Stimulated activated CD8-positive, alpha-beta memory T cell treated with anti-CD3 and anti-CD28 coated beads, Interleukin-7, amount 100 ng/mL, for 48 hours (primary cell): ENCODE results near the gene TBPL2.
A peak's percentile ranks its signal among the peaks of the same experiment; 100 is the strongest.
"Not testable (repeated sequence)": the region's sequence is repeated elsewhere in the genome, so short reads cannot be mapped to it uniquely, and the experiment has no call there.

Experiments used
- DNase-seq, 2 donors: peaks; one replicate each; pipeline ENCODE4 v3.0.0-alpha.2; 2020; ENCODE audit warnings: low read depth in 1 of 2; ENCODE audit errors: extremely low read depth in 1 of 2

Gene TBPL2

GRCh38 chr14:55446127-55446736 lies 5.8 kb upstream of the TBPL2 start:
- DNase-seq = peak in 1 of 2 donors; percentile 43

- DNase-seq = no peak
Measured at GRCh38 chr14:55441286-55441685, 870 bp upstream of the TBPL2 start.

GRCh38 chr14:55438066-55438683 lies 2.2 kb downstream of the TBPL2 start:
- DNase-seq = no peak

- DNase-seq = no peak
Measured at GRCh38 chr14:55436931-55437330, 3.5 kb downstream of the TBPL2 start.

- DNase-seq = no peak
Measured at GRCh38 chr14:55436519-55436918, 3.9 kb downstream of the TBPL2 start.

GRCh38 chr14:55434805-55435174 lies 5.6 kb downstream of the TBPL2 start:
- DNase-seq = no peak

- DNase-seq = no peak
Measured at GRCh38 chr14:55433880-55434804, 6.3 kb downstream of the TBPL2 start.

- DNase-seq = no peak
Measured at GRCh38 chr14:55432628-55433027, 7.8 kb downstream of the TBPL2 start.

GRCh38 chr14:55430024-55430690 lies 10.3 kb downstream of the TBPL2 start:
- no peak for DNase-seq

- DNase-seq = no peak
Measured at GRCh38 chr14:55427439-55427838, 13.0 kb downstream of the TBPL2 start.

GRCh38 chr14:55426891-55427290 lies 13.5 kb downstream of the TBPL2 start:
- DNase-seq = no peak

- DNase-seq = no peak
Measured at GRCh38 chr14:55425091-55425490, 15.3 kb downstream of the TBPL2 start.

- DNase-seq = no peak
Measured at GRCh38 chr14:55423969-55424368, 16.4 kb downstream of the TBPL2 start.

GRCh38 chr14:55422338-55422737 lies 18.1 kb downstream of the TBPL2 start:
- not testable (repeated sequence) for DNase-seq

- no peak for DNase-seq
Measured at GRCh38 chr14:55419663-55420062, 20.8 kb downstream of the TBPL2 start.

GRCh38 chr14:55418411-55418810 lies 22.0 kb downstream of the TBPL2 start:
- DNase-seq = no peak

GRCh38 chr14:55417955-55418354 lies 22.5 kb downstream of the TBPL2 start:
- no peak for DNase-seq

- no peak for DNase-seq
Measured at GRCh38 chr14:55416866-55417265, 23.6 kb downstream of the TBPL2 start.

- no peak for DNase-seq
Measured at GRCh38 chr14:55414551-55414950, 25.9 kb downstream of the TBPL2 start.

- no peak for DNase-seq
Measured at GRCh38 chr14:55412676-55413075, 27.7 kb downstream of the TBPL2 start.
